Right lobe of liver (tissue), 6 donors: ENCODE results near the gene MACROH2A1. TPM values are rescaled to one million over a fixed set of nuclear protein-coding genes. Genes with fewer than 3 reads are reported as not detected.
A peak's percentile ranks its signal among the peaks of the same experiment; 100 is the strongest.

Source experiments
- ATAC-seq, 4 donors: fragments of 200-7000 bp; cut with Tn5 transposase; one replicate each; pipeline ENCODE4 v1.9.1; 2020; ENCODE audit warnings: mild to moderate bottlenecking in 4 of 4, moderate library complexity in 4 of 4
- DNase-seq, 3 donors: peaks; one replicate each; pipeline ENCODE4 v3.0.0-alpha.2; 2020
- H3K27ac ChIP-seq, 3 donors: fragments of 200-600 bp; one replicate each; pipeline ENCODE4 v1.8.0; 2022
- H3K27me3 ChIP-seq, 2 donors: fragments of 200-600 bp; one replicate each; pipeline ENCODE4 v1.8.0; 2022
- H3K36me3 ChIP-seq, 4 donors: fragments of 200-600 bp; sonication (generic) in 1 of 4; one replicate each; pipeline versions ENCODE4 v1.5.1 to v1.8.0; 2017 to 2022; ENCODE audit warnings: control low read depth in 1 of 4
- H3K4me1 ChIP-seq, 4 donors: fragments of 200-600 bp; sonication (generic) in 1 of 4; one replicate each; pipeline versions ENCODE4 v1.5.1 to v1.8.0; 2017 to 2022; ENCODE audit warnings: control low read depth in 1 of 4
- H3K4me3 ChIP-seq, 3 donors: fragments of 200-600 bp; one replicate each; pipeline ENCODE4 v1.8.0; 2022
- H3K9me3 ChIP-seq, 4 donors: fragments of 200-600 bp; sonication (generic) in 1 of 4; one replicate each; pipeline versions ENCODE4 v1.5.1 to v1.8.0; 2017 to 2022; ENCODE audit warnings: control low read depth in 1 of 4
- CTCF ChIP-seq, 4 donors: fragments of 200-600 bp in 3 of 4; fragments of 450-650 bp in 1 of 4; IDR thresholded peaks; one replicate each; pipeline versions ENCODE4 v1.5.1 to v1.8.0; 2016 to 2022; ENCODE audit warnings: antibody characterized with exemption in 4 of 4, mild to moderate bottlenecking in 2 of 4
- POLR2A ChIP-seq: fragments of 450-650 bp; IDR thresholded peaks from one replicate; pipeline ENCODE4 v1.6.1; 2017; ENCODE audit warnings: antibody characterized with exemption, mild to moderate bottlenecking
- WGBS: methylation state at CpG from one replicate; pipeline ENCODE4 v1.1.6; 2018; ENCODE audit warnings: low coverage, low lambda C conversion rate; ENCODE audit not compliant: insufficient coverage; ENCODE audit errors: missing lambda C conversion rate; 5-methylcytosine and 5-hydroxymethylcytosine counted together
- intact Hi-C, 2 donors: fragments of 100-400 bp; cut with DNase I; formaldehyde crosslinking; loops; one replicate each; pipeline versions ENCODE4 v1.11.2 to v1.14.1; 2022
- total RNA-seq, 6 experiments: library from RNA; depleted of rRNA in 2 of 6; stranded (reverse); fragments of >200 nt in 2 of 6; fragmentation: NEBNext Ultra II Directional in 3 of 6; extraction: Animal tissue kit (Norgen Biotek cat#: 25700) in 3 of 6; gene quantifications; one replicate each; pipeline versions ENCODE4 v1.1.0 to v1.2.4, GENCODE V29; 2016 to 2023
- donor health status: DM: no; HTN: yes; CAD: no.
- donor health status: DM: no; HTN: no; CAD: no.
- donor health status: DM: no; HTN: no; CAD: no.
- donor health status: DM: no; HTN: yes; CAD: no.
- donor health status: DM: no; HTN: yes; CAD: no.

The MACROH2A1 gene
- total RNA-seq, 6 experiments from 2014 or later: 40.0 to 113 (median 51.6) TPM

DNA sequence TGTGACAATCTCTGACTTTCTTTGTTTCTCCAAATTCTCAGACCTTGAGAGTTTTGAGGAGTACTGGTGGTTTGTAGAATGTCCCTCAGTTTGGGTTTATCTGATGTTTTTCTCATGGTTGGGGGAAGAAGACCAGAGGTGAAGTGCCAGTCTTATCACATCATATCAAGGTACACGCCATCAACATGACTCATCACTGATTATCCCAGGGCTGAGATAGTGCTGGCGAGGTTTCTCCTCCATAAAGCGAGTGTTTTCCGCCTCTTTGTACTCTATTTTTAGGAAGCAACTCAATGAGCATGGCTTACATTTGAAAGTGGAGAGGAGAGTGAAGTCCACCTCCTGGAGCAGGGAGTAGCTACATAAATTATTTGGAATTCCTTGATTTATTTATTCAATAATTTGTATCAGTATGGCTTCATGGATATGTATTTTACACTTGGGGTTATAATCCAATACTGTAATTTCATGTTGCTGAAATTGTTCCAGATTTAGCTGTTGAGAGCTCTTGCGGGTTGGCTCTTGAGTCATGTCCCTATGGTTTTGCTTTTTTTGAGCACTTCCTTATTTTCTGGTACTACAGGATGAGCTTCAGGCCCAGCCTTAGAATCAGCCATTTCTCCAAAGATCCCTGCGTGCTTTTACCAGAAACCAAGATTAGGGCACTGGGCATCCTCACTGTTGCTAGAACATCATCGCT is 24.3 kb upstream of the MACROH2A1 start:
- no peaks in the 10 kb centered on the region for H3K9me3 ChIP-seq
- 66% methylated on average over 7 of the region's 7 CpGs for WGBS
- intact Hi-C loops: no loop called here
- no peak for DNase-seq
- no peaks in the 10 kb centered on the region for H3K27me3 ChIP-seq
- H3K27ac ChIP-seq: no peak overlapping the region
- no peak overlapping the region for H3K4me3 ChIP-seq
- no peak for TF ChIP-seq POLR2A
- TF ChIP-seq CTCF (IDR thresholded peaks at IDR 0.05): no peak
- peak in 3 of 4 donors; percentile 33 to 41 (median 36) for ATAC-seq
- no peaks in the 10 kb centered on the region for H3K36me3 ChIP-seq
- H3K4me1 ChIP-seq: no peaks in the 10 kb centered on the region

- Histone ChIP-seq H3K27me3 (no peaks in the 10 kb centered on the region), H3K4me3 (no peak overlapping the region), H3K9me3 (no peaks in the 10 kb centered on the region), H3K27ac (no peak overlapping the region), H3K36me3 (no peaks in the 10 kb centered on the region), H3K4me1 (no peaks in the 10 kb centered on the region)
- no peak for TF ChIP-seq POLR2A
- ATAC-seq (no peak), DNase-seq (no peak)
- intact Hi-C loops: no loop called here
Measured at GRCh38 chr5:135422419-135422818, 23.4 kb upstream of the MACROH2A1 start.

- no peaks in the 10 kb centered on the region for H3K27me3 ChIP-seq
Measured at GRCh38 chr5:135417083-135417482, 18.1 kb upstream of the MACROH2A1 start.

GRCh38 chr5:135405082-135405481 is 6.1 kb upstream of the MACROH2A1 start:
- Histone ChIP-seq H3K27ac (no peak overlapping the region), H3K27me3 (no peaks in the 10 kb centered on the region), H3K36me3 (no peaks in the 10 kb centered on the region), H3K4me3 (no peak overlapping the region), H3K4me1 (no peaks in the 10 kb centered on the region), H3K9me3 (no peaks in the 10 kb centered on the region)
- no peak for TF ChIP-seq POLR2A
- TF ChIP-seq CTCF (IDR thresholded peaks at IDR 0.05): no peak
- intact Hi-C loops: no loop called here
- no peak for ATAC-seq
- no peak for DNase-seq
- 46% methylated on average over 2 of the region's 2 CpGs for WGBS

More at GRCh38 chr5:135417083-135417482, 18.1 kb upstream of the MACROH2A1 start:
- TF ChIP-seq POLR2A (no peak), CTCF (IDR thresholded peaks at IDR 0.05) (no peak)
- Histone ChIP-seq H3K4me3 (no peak overlapping the region), H3K36me3 (no peaks in the 10 kb centered on the region), H3K4me1 (no peaks in the 10 kb centered on the region), H3K27ac (no peak overlapping the region), H3K9me3 (no peaks in the 10 kb centered on the region)
- DNase-seq (no peak), ATAC-seq (no peak)
- intact Hi-C loops: no loop called here

GRCh38 chr5:135402031-135402430 is 3.0 kb upstream of the MACROH2A1 start:
- H3K4me3 ChIP-seq: no peak overlapping the region
- peaks cover 0 to 9% (median 4%) of the 10 kb centered on the region in 4 donors for H3K4me1 ChIP-seq
- TF ChIP-seq POLR2A (no peak), CTCF (IDR thresholded peaks at IDR 0.05) (no peak)
- 60% methylated on average over 2 of the region's 2 CpGs for WGBS
- intact Hi-C loops: no loop called here
- H3K27me3 ChIP-seq: no peaks in the 10 kb centered on the region
- H3K36me3 ChIP-seq: no peaks in the 10 kb centered on the region
- DNase-seq: no peak
- H3K27ac ChIP-seq: no peak overlapping the region
- ATAC-seq: no peak
- H3K9me3 ChIP-seq: no peaks in the 10 kb centered on the region
